ENCODE results near the gene TUBB2A.
"Not testable (repeated sequence)": the region's sequence is repeated elsewhere in the genome, so short reads cannot be mapped to it uniquely, and the experiment has no call there.

TUBB2A gene

DNA sequence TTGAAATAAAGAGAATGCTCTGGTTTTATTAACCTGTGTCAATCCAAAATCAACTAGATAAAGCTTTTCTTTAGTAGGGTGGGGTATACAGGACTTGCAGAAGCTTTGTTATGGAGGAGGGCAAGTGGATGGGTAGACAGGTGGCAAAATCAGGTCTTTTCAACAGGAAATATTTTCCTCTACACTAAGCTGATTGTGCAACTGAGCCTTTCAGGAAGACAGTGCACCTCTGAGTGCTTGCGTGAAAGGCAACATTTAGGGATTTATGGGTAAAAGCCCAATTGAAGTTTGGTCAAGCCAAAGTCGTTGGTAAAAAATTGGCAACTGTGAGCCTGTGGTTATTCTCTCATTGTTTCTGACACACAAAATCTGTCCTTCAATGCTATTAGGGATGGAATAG, 23.8 kb upstream of the TUBB2A start:
- in situ Hi-C loops (cut with HindIII; ENCODE audit: low sequenced_read_pairs) = no loop called here

DNA sequence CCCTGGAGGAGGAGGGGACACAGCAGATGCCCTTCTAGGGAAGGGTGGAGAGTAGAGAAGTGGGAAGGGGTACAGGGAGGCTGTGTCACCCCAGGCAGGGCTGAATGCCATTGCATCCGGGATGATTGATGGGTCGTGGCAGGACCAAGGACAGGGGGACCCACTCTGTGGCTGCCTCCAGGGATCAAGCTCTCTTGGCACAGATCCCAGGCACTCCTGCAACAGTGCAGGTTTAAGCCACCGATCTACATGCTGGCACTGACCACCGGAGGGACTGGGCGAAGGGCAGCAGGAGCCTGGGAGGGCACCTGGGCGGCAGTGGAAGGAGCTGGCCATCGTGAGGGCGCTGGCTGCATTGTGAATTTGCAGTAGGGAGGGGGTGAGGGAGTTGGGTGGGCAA, 22.6 kb upstream of the TUBB2A start:
- in situ Hi-C loops (cut with HindIII; ENCODE audit: low sequenced_read_pairs) = not testable (repeated sequence)

DNA sequence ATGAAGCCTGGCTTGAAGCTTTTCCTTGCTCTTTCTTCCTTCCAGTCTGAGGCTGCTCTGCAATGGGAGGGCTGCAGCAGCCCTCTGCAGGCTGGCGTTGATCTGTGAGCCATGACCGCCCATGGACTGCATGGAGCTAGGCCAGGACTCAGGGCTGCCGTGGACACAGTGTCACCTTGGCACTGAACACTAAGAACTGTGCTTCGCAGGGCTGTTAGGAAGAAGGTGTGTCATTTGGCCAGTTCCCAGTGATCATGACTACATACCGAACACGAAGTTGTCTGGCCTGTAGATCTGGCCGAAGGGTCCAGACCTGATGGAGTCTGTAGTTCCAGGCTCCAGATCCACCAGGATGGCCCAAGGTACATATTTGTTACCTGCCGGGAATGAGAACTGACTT, 21.3 kb upstream of the TUBB2A start:
- in situ Hi-C loops (cut with HindIII; ENCODE audit: low sequenced_read_pairs) = not testable (repeated sequence)

DNA sequence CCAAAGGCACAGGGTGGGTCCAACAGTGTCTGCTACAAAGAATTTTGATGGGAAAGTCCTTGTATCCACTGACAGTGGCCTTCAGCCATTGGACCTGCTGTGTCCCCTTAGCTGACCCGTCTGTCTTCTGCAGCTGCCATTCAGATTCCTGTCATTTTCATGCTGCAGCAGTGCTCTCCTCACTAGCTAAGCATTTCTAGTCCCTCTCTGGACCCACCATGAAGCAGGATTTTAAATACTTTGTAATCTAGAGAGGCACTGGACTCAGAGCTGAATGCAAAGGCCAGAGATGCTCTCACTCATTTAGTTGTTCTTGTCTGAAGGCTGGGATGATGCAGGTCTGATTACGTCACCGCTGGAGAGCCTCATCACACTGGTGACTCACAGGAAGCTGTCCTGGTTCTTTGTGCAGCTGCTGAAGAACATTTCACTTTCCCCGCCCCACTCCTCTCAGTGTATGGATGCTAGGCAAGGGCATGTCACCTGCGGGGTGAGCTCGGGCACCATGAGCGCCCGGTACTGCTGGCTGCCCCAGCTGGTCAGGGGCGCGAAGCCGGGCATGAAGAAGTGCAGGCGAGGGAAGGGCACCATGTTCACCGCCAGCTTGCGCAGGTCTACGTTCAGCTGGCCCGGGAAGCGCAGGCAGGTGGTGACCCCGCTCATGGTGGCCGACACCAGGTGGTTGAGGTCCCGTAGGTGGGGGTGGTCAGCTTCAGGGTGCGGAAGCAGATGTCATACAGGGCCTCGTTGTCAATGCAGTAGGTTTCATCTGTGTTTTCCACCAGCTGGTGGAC, 19.4 kb upstream of the TUBB2A start:
- in situ Hi-C loops (cut with HindIII; ENCODE audit: low sequenced_read_pairs) = no loop called here

DNA sequence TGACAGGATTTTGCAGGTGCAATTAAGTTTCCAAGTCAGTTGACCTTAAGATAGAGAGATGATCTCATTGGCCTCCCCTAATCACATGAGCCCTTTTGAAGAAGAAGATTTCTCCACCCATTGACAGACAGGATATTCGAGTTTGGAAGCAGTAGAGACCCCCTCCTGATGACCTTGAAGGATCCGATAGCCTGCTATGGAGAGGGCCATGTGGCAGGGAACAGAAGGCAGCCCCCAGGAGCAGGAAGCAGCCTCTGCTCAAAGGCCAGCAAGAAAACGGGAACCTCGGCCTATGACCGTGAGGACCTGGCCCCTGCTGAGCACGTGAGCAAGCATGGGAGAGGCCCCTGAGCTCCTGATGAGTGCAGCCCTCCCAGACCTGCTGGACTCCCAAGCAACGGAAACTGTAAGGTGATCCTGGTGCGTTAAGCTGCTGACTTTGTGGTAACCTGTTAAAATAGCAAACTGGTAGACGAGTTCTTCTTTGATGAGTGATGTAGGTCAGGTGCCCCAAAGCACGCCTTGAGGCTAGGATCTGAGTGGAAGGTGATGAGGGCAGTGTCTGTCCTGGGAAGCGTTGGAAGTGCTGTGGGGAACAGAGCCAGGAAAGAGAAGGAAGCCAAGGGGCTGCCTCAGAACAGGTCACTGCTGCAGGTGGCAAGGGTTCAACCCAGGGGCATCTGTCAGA, 18.5 kb upstream of the TUBB2A start:
- in situ Hi-C loops (cut with HindIII; ENCODE audit: low sequenced_read_pairs) = no loop called here

DNA sequence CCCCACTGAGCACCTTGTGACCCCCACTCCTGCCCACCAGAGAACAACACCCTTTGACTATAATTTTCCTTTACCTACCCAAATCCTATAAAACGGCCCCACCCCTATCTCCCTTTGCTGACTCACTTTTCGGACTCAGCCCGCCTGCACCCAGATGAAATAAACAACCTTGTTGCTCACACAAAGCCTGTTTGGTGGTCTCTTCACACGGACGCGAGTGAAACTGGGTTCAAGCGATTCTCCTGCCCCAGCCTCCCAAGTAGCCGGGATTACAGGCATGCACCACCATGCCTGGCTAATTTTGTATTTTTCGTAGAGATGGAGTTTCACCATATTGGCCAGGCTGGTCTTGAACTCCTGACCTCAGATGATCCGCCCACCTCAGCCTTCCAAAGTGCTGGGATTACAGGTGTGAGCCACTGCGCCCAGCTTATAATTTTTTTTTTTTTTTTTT, 16.3 kb upstream of the TUBB2A start:
- in situ Hi-C loops (cut with HindIII; ENCODE audit: low sequenced_read_pairs) = not testable (repeated sequence)

DNA sequence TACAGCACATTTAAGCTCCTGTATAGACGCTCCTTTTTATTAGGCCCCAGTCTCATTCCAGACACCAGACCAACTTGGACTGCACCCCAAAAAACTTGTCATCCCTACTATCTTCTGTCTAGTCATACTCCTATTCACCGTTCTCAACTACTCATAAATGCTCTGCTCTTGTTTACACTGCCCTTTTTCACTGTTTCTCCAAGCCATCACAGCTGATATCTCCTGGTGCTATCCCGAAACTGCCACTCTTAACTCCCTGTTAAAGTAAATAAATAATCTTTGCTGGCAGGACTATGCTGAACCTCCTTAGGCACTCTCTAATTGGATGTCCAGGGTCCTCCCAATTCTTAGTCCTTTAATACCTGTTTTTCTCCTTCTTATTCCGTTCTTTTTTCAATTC, 15.4 kb upstream of the TUBB2A start:
- in situ Hi-C loops (cut with HindIII; ENCODE audit: low sequenced_read_pairs) = not testable (repeated sequence)

DNA sequence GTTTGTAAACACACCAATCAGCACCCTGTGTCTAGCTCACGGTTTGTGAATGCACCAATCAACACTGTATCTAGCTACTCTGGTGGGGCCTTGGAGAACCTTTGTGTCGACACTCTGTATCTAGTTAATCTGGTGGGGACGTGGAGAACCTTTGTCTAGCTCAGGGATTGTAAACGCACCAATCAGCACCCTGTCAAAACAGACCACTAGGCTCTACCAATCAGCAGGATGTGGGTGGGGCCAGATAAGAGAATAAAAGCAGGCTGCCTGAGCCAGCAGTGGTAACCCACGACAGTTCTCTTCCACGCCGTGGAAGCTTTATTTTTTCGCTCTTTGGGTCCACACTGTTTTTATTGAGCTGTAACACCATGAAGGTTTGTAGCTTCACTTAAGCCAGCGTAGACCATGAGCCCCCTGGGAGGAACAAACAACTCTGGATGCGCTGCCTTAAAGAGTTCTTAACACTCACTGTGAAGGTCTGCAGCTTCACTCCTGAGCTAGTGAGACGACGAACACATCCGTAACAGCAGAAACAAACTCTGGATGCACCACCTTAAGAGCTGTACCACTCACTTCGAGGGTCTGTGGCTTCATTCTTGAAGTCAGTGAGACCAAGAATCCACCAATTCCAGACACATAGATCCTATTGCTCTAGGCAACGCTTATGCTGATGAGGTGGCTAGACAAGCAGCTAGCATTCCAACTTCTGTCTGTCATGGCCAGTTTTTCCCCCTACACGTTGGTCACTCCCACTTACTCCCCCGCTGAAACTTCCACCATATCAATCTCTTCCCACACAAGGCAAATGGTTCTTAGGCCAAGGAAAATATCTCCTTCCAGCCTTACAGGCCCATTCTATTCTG, 14.2 kb upstream of the TUBB2A start:
- in situ Hi-C loops (cut with HindIII; ENCODE audit: low sequenced_read_pairs) = not testable (repeated sequence)

DNA sequence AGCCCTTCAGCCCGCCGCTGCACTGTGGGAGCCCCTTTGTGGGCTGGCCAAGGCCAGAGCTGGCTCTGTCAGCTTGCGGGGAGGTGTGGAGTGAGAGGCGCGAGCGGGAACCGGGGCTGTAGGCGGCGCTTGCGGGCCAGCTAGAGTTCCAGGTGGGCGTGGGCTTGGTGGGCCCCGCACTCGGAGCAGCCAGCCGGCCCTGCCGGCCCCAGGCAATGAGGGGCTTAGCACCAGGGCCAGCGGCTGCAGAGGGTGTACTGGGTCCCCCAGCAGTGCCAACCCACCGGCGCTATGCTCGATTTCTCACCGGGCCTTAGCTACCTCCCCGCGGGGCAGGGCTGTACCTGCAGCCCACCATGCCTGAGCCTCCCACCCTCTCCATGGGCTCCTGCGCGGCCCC, 13.3 kb upstream of the TUBB2A start:
- in situ Hi-C loops (cut with HindIII; ENCODE audit: low sequenced_read_pairs) = not testable (repeated sequence)

DNA sequence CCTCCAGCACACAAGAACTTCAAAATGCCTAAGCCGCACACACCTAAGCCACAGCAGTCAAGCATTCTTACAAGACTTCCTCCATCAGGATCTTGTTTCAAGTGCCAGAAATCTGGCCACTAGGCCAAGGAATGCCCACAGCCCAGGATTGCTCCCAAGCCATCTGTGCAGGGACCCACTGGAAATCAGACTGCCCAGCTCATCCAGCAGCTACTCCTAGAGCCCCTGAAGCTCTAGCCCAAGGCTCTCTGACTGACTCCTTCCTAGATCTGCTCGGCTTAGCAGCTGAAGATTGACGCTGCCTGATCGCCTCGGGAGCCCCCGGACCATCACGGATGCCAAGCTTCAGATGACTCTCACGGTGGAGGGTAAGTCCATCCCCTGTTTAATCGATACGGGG, 10.7 kb upstream of the TUBB2A start:
- in situ Hi-C loops (cut with HindIII; ENCODE audit: low sequenced_read_pairs) = not testable (repeated sequence)

DNA sequence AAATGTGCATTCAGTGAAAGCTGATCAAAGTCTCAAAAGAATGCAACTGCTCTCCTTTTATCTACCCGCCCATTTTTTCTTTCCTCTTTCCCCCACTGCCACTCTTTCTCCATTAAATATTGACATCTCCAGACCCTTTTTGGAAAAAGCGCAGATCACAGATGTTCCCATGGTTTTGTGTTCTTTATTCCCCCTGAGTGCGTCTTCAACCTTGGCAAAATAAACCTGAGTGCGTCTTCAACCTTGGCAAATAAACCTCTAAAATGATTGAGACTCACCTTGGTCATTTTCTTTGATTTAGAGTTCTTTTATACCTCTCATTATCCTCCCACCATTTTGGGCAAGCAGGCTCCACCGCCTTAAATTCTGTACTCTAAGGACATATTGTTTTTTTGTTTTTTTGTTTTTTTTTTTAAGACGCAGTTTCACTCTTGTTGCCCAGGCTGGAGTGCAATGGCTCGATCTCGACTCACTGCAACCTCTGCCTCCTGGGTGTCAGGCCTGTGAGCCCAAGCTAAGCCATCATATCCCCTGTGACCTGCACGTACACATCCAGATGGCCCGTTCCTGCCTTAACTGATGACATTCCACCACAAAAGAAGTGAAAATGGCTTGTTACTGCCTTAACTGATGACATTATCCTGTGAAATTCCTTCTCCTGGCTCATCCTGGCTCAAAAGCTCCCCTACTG, 9.3 kb upstream of the TUBB2A start:
- in situ Hi-C loops (cut with HindIII; ENCODE audit: low sequenced_read_pairs) = not testable (repeated sequence)

DNA sequence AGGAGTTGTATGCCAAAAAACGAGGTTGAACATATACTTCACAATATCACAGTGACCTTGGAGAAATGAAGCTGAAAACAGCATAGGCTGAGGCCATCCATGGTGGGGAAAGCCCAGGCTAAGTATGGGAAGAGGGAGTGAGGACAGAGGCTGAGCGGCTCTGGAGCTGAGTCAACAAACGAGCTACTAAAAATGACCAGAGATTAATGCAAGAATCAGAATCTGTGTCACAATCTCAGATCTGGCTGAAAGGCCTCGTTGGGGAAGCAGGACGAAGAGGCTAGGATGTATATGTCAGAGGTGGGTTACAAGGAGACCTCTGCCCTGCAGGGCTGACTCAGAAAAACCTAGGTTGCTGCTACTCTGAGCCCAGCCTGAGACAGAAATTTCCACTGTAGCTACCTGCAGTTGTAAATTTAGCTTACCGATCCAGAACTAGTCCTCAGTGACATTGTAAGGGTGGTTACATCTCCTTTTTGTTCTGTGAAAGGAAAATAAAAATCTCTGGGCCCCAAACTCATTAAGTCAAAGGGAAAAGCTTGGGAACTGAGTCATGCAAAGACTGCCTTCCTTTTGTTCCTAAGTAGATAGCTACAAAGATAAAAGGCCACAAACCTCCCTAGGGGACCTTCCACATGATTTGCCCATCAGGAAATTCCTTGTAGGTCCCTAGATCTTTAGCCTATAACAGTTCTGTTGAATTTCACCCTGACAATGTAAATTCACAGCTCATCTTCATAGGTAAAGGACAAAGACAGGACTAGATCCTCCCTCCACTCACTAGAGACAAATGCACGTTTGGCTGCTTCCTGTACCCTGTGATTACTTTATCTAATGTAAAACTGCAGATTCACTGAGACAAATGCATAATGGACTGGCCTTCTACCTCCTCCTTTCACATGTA, 8.5 kb upstream of the TUBB2A start:
- in situ Hi-C loops (cut with HindIII; ENCODE audit: low sequenced_read_pairs) = no loop called here

DNA sequence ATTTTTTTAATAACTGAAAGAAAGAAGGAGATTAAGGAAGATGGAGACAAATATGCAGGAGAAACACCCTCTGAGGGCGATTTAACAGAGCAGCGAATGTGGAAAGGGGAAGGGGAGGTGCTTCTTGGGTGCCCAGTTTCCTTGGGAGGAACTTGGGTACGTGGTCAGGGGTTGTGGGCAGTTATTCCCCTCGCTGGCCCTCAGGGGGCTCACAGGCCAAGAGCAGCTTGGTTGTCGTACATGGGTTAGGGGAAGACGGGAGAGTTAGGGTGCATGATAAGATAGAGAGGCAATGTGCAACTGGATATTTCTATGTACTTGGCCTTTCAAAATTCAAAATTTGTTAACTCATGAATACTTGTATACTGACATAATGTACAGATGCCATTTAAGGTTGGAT, 7.0 kb upstream of the TUBB2A start:
- in situ Hi-C loops (cut with HindIII; ENCODE audit: low sequenced_read_pairs) = no loop called here

DNA sequence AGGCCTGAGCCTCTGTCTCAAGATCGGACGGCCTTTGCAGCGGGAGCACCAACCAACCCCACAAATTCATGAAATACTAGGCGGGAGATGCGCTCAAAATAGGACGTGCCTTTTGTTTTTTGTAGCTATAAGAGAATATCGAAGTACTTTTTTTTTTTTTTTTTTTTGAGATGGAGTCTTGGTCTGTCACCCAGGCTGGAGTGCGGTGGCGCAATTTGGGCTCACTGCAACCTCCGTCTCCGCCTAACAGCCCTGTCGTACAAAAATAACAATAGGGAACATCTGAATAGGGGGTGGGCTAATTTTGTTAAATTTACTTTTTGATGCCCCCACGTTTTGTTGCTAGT, 5.9 kb upstream of the TUBB2A start:
- in situ Hi-C loops (cut with HindIII; ENCODE audit: low sequenced_read_pairs) = no loop called here

DNA sequence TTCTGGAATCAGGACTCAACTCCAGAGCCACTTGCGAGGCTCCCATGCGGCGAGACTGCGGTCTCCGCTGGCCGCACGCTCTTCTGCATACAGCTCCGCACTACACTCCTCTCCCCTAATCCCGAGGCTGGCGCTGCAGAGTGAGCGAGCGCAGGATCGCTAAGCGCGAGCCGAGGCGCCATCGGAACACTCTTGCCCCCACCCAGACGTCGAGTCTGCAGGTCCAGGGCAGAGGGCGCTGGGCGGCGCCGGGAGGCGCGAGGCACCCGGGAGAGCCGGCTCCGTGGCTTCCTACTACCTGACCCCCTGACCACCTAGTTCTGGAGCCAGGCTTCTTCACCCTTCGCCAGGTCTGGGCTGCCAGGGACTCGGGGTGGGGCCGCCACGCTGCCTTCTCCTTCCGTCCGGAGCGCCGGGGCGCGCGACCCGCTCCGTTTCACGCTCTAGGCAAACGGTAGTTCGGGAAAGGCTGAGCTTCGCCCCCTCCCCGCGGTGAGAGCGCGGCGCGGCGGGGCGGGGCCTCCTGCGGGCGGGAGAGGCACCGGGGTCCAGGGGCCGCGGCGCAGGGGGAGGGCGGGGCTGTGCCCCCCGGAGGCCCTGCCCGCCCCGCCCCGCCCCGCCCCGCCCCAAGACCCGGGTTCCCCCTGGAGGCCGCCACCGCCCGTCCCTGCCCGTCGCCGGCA, 5.4 kb upstream of the TUBB2A start:
- in situ Hi-C loops (cut with HindIII; ENCODE audit: low sequenced_read_pairs) = no loop called here

DNA sequence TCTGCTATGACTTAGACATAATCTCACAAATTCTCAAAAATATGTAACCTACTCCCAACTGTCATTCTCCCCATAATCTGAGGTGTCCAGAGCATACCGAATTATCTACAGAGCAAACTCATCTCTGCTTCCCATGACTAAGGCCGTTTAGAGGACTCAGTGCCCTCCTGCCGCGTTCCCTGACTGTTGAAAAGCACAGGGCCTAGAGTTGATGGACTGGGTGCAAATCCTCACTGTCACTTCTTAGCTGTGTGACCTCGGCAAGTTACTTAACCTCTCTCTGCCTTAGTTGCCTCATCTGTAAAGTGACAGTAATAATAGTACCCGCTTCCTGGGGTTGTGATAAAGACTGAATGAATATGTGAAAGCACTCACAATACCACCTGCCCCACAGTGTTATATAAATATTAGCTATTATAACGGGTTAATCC, 4.7 kb upstream of the TUBB2A start:
- in situ Hi-C loops (cut with HindIII; ENCODE audit: low sequenced_read_pairs) = no loop called here

DNA sequence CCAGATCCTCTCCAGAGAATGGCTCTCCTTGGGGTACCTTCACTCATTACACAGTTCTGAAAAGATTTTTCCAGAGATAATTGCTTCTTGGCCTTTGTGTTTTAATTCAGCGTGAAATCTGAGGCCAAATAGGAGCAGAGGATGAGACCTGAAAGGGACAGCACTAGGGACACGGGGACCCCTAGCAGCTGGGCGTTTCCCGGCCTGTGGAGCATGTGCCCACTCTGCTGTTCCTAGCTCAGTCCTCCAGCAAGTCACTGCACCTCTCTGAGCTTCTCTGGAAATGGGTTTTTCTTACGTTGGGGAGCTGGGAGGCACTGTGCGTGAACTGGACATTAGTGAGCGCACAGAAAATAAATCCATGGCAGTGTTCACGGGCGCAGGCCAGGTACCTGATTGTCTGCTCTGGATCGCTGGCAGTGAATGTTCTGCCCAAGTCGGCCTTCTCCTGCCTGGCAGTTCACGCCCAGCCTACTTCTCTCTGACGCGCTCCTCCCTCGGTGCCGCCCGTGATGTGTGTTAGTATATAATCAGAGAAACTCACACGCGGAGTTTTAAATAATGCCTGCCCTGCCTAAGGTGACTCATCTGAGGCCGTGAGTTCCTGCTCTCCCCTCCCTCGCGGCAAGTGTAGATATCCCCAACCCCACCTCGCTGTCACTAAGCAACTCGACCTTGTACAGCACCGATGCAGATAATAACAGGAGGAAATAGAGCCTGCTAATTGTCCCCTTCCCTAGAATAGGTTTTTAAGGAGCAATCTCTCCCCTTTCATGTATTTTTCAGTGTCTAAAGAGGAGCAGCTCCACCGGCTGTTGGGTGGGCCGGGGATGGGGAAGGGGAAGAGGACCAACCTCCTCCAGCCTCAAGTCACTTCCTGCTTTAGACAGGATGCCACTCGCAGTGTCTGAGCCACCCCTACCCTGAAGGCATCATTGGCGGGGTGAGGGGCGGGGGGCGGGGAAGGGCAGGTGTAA, 2.7 kb upstream of the TUBB2A start:
- in situ Hi-C loops (cut with HindIII; ENCODE audit: low sequenced_read_pairs) = no loop called here
